ENCODE data around the gene CCR5AS.
"Not testable (repeated sequence)": the region's sequence is repeated elsewhere in the genome, so short reads cannot be mapped to it uniquely, and the experiment has no call there.

The CCR5AS gene

GRCh38 chr3:46393011-46393410, 13.9 kb downstream of the CCR5AS start:
- no peaks in the 10 kb centered on the region for H3K4me1 ChIP-seq
- WGBS, result 68% methylated on average over 2 of the region's 2 CpGs

GRCh38 chr3:46391526-46391925, 15.3 kb downstream of the CCR5AS start:
- H3K9me3 ChIP-seq; H3K4me1 ChIP-seq; H3K27ac ChIP-seq (replicated peaks in 1 of 4); H3K36me3 ChIP-seq; H3K4me3 ChIP-seq; DNase-seq (ENCODE audit: extremely low spot score); intact Hi-C loops (cut with DNase I); H3K27me3 ChIP-seq: not testable (repeated sequence)
- 89% methylated on average over 5 of the region's 5 CpGs for WGBS

More at GRCh38 chr3:46393011-46393410, 13.9 kb downstream of the CCR5AS start:
- intact Hi-C loops (cut with DNase I), result no loop called here
- no peaks in the 10 kb centered on the region for H3K9me3 ChIP-seq
- DNase-seq (ENCODE audit: extremely low spot score), result no peak
- H3K27ac ChIP-seq (replicated peaks in 1 of 4), result no peak overlapping the region
- no peaks in the 10 kb centered on the region for H3K36me3 ChIP-seq
- H3K27me3 ChIP-seq, result no peaks in the 10 kb centered on the region
- no peak overlapping the region for H3K4me3 ChIP-seq
- no peak for TF ChIP-seq POLR2A (IDR thresholded peaks at IDR 0.05; ENCODE audit: low read depth)

GRCh38 chr3:46389306-46389705, 17.6 kb downstream of the CCR5AS start:
- H3K27me3 ChIP-seq, result peaks cover 0 to 11% (median 0%) of the 10 kb centered on the region in 4 donors
- H3K36me3 ChIP-seq, result no peaks in the 10 kb centered on the region
- WGBS, result 84% methylated on average over 6 of the region's 6 CpGs
- intact Hi-C loops (cut with DNase I), result no loop called here
- no peaks in the 10 kb centered on the region for H3K9me3 ChIP-seq
- no peak for TF ChIP-seq CTCF (IDR thresholded peaks at IDR 0.05)
- no peak for TF ChIP-seq POLR2A (IDR thresholded peaks at IDR 0.05; ENCODE audit: low read depth)
- no peak for TF ChIP-seq EP300 (IDR thresholded peaks at IDR 0.05)
- TF ChIP-seq POLR2AphosphoS5 (IDR thresholded peaks at IDR 0.05), result no peak
- no peak overlapping the region for H3K27ac ChIP-seq (replicated peaks in 1 of 4)
- no peaks in the 10 kb centered on the region for H3K4me1 ChIP-seq
- no peak for DNase-seq (ENCODE audit: extremely low spot score)
- H3K4me3 ChIP-seq, result no peak overlapping the region

GRCh38 chr3:46388847-46389246, 18.0 kb downstream of the CCR5AS start:
- peaks cover 0 to 11% (median 0%) of the 10 kb centered on the region in 4 donors for H3K27me3 ChIP-seq
- DNase-seq (ENCODE audit: extremely low spot score); intact Hi-C loops (cut with DNase I); H3K36me3 ChIP-seq; H3K27ac ChIP-seq (replicated peaks in 1 of 4); H3K9me3 ChIP-seq; H3K4me3 ChIP-seq; H3K4me1 ChIP-seq: not testable (repeated sequence)
- 85% methylated on average over 4 of the region's 4 CpGs for WGBS

- Histone ChIP-seq H3K4me3 (no peak overlapping the region), H3K4me1 (peaks cover 0 to under 1% (median 0%) of the 10 kb centered on the region in 4 donors), H3K27me3 (peaks cover 0 to 11% (median 0%) of the 10 kb centered on the region in 4 donors), H3K36me3 (no peaks in the 10 kb centered on the region), H3K27ac (replicated peaks in 1 of 4) (no peak overlapping the region), H3K9me3 (no peaks in the 10 kb centered on the region)
- no peak for DNase-seq (ENCODE audit: extremely low spot score)
- WGBS, result 46% methylated on average over 4 of the region's 4 CpGs
- TF ChIP-seq EP300 (IDR thresholded peaks at IDR 0.05) (no peak), POLR2AphosphoS5 (IDR thresholded peaks at IDR 0.05) (no peak), CTCF (IDR thresholded peaks at IDR 0.05) (no peak), POLR2A (IDR thresholded peaks at IDR 0.05; ENCODE audit: low read depth) (no peak)
- intact Hi-C loops (cut with DNase I), result no loop called here
Measured at GRCh38 chr3:46386205-46386604, 20.7 kb downstream of the CCR5AS start.

- TF ChIP-seq CTCF (IDR thresholded peaks at IDR 0.05) (no peak), EP300 (IDR thresholded peaks at IDR 0.05) (no peak), POLR2A (IDR thresholded peaks at IDR 0.05; ENCODE audit: low read depth) (no peak), POLR2AphosphoS5 (IDR thresholded peaks at IDR 0.05) (no peak)
- Histone ChIP-seq H3K4me1 (peaks cover 4 to 9% (median 8%) of the 10 kb centered on the region in 4 donors), H3K4me3 (no peak overlapping the region), H3K9me3 (no peaks in the 10 kb centered on the region), H3K27ac (replicated peaks in 1 of 4) (no peak overlapping the region), H3K36me3 (no peaks in the 10 kb centered on the region), H3K27me3 (peaks cover 0 to 11% (median 0%) of the 10 kb centered on the region in 4 donors)
- no peak for DNase-seq (ENCODE audit: extremely low spot score)
- intact Hi-C loops (cut with DNase I), result no loop called here
- WGBS, result 76% methylated on average over 5 of the region's 5 CpGs
Measured at GRCh38 chr3:46383951-46384330, 22.9 kb downstream of the CCR5AS start.

All from esophagus muscularis mucosa (tissue), 4 donors.